GM18526 (cell line): Measurements from ENCODE around the gene MACROD2.

Experiments used
- POLR2A ChIP-seq: IDR thresholded peaks from 3 replicates; pipeline ENCODE4 v1.6.1; 2011; ENCODE audit not compliant: insufficient read length; ENCODE audit errors: extremely low read depth

MACROD2 gene

DNA sequence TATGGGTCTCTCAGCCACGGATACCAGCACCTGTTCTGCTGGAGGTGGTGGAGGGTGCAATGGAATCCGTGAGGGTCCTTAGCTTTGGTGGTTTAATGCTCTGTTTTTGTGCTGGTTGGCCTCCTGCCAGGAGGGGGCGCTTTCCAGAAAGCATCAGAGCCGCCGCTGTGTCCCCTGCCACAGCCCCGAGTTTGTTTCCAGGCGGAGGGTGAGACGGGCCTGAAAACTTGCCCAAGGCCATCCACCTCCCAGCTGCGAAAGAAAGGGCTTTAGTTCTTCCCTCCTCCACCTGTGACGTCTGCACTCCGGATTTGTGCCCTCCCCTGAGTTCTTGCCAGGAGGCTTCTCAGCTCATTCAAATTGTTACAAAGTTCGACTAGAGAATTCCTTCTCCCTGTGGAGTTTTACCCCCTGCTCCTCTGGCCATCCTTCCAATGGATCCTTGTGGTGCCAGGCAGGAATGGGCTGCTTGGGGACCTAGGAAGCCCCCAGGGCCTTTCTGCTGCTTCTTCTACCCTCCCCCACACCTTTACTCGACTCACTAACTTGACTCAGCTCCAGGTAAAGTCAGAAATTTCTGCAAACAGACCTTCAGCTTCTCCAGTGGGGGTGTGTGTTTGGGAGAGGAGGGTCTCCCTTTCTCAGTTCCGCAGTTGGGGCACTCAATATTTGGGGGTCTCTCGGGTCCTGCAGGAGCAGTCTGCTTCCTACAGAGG lies 1704.3 kb downstream of the MACROD2 start:
- no peak for TF ChIP-seq POLR2A

DNA sequence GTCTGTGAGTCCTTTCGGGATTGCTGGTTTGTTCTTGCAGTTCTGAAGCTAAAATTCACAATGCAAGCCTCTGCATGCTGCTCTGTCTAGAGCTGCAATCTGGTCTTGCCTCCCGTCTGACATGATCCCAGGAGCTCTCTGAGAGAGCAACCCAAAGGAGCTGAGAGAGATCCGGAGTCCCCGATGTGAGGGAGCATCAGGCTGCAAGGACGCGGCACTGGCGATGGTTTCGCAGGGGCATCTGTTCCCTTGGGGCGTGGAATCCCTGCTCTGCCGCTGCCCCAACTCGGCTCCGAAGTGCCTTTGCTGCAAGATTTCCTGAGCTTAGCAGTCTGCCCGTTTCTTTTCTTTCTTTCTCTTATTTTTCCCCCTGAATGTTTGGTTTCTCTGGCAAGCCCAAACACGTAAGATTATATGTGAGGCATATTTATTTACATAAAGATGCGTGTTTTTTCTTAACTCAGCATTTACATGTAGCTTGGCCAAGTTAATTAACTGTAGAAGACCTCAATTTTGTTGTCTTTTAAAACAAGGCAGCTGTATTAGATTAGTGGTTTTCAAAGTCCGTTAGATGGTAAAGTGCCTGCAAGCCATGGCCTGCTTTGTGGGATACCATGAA lies 1704.9 kb downstream of the MACROD2 start:
- no peak for TF ChIP-seq POLR2A

DNA sequence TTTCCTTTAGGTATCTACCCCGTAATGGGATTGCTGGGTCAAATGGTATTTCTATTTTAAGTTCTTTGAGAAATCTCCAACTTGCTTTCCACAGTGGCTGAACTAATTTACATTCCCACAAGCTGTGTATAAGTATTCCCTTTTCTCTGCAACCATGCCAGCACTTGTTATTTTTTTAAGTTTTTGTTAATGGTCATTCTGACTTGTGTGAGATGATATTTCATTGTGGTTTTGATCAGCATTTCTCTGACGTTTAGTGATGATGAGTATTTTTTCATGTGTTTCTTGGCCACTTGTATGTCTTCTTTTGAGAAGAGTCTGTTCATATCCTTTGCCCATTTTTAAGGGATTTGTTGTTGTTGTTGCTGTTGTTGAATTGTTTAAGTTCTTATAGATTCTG lies 1706.8 kb downstream of the MACROD2 start:
- TF ChIP-seq POLR2A: no peak

GRCh38 chr20:15703171-15703911 lies 1708.0 kb downstream of the MACROD2 start:
- TF ChIP-seq POLR2A: no peak

GRCh38 chr20:15705975-15706374 lies 1710.7 kb downstream of the MACROD2 start:
- TF ChIP-seq POLR2A: no peak

DNA sequence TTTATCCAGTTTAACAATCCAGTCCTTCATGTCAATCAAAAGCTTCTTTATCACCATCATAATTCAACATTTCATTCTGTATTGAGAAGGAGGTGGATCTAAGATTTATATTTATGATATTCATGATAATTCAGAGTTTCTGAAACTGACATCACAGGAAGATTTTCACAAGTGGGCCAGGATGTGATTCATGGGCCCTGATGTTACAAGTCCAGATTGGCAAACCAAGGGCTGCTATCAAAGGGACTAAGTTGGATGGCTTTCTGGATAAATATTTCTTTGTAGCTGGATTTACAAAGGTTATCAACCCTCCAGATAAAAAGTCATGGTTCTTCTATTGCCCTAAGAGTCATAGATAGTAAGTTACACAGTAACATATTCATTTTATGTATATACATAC lies 1711.4 kb downstream of the MACROD2 start:
- TF ChIP-seq POLR2A: no peak

- no peak for TF ChIP-seq POLR2A
Observed at GRCh38 chr20:15708984-15709598, 1713.8 kb downstream of the MACROD2 start.

GRCh38 chr20:15710636-15711035 lies 1715.3 kb downstream of the MACROD2 start:
- no peak for TF ChIP-seq POLR2A

DNA sequence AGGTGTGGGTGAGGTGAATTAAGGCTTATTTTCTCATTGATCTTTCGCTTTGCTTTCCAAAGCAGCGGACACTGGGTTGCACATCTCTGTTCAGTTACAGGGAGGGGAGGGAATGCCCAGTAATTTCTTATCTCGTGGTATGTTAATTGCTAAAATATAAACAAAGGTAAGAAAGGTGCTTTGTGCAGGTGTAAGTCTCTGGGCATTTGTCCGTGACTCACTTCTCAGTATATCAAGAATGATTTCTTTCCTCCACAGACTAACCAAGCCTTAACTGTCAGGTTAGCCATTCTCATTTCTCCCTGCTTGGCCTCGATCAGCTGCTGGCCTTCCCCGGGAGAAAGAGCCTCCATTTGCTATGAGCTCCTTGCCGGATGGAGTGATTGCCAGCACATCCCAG lies 1715.9 kb downstream of the MACROD2 start:
- TF ChIP-seq POLR2A: no peak

DNA sequence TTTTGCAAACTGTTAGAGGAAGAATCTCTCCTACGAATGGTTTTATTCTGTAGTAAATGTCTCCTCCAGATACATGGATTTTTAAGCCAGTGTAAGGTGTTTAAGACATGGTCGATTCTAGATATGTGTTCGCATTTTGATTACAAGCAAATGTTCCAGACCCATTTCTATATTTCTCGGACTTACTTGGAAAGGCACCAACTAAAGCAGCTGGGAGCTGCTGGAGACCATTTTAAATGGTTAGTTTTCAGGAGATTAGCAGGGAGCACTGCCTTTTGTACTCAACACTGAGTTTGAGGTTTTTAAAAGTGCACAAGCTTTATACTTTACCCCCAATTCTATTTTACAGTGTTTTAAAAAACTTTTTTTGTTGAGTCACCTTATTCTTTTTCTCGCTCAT lies 1720.9 kb downstream of the MACROD2 start:
- no peak for TF ChIP-seq POLR2A

DNA sequence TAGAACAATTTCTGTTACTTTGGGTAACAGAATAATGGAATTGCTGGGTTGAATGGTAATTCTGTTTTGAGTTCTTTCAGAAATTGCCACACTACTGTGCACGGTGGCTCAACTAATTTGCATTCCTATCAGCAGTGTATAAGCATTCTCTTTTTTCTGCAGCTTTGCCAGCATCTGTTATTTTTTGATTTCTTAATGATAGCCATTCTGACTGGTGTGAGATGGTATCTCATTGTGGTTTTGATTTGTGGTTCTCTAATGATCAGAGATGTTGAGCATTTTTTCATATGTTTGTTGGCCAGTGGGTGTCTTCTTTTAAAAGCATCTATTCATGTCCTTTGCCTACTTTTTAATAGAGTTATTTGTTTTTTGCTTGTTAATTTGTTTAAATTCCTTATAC lies 1731.1 kb downstream of the MACROD2 start:
- TF ChIP-seq POLR2A: no peak

- no peak for TF ChIP-seq POLR2A
Observed at GRCh38 chr20:15734052-15734451, 1738.7 kb downstream of the MACROD2 start.

DNA sequence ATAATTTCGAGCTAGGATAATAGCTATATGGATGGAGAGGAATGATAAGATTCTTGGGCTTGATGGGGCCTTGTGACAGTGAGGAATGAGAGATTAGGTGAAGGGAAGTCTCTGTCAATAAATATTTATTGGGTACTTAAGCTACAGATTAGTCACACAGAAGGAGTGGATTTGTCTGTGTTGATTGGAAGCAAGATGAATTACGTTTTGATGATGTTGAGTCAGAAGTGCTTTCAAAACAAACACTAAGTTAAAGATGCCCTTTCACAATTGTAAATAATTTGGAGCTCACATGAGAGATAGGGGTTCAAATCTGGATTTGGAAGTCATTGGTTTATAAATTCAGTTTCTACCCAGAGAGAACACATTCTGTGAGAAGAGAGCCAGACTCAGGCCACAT lies 1743.7 kb downstream of the MACROD2 start:
- TF ChIP-seq POLR2A: no peak

DNA sequence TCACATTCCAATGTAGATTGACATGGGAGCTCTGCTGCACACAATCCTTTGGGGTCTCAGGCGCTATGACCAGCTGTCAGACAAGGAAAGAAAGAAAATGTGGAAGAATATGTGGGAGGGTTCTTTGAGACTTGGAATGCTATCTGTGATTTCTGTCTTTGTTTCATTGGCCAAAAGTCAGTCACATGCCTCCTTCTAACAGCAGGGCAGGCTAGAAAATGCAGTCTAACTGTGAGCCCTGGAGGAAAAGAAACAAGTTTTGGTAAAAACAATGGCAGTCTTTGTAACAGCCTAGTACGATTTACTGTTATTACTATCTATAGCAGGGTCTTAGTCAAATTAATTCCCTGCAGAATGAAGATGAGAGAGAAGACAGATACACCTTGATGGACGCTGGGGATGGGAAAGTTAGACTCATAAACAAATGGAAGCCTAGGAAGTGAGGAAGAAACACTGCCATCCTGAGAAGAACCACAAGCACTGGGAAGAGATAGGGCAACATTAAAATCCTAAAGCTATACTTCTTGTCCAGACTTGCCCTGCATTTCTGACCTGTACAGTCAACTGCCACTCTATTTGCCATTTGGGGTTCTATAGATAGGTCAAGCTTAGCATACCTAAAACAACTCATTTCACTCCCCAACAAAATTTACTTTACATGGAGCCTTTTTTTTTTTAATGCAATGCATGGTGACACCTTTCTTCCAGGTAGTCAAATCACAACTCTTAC lies 1744.9 kb downstream of the MACROD2 start:
- no peak for TF ChIP-seq POLR2A

DNA sequence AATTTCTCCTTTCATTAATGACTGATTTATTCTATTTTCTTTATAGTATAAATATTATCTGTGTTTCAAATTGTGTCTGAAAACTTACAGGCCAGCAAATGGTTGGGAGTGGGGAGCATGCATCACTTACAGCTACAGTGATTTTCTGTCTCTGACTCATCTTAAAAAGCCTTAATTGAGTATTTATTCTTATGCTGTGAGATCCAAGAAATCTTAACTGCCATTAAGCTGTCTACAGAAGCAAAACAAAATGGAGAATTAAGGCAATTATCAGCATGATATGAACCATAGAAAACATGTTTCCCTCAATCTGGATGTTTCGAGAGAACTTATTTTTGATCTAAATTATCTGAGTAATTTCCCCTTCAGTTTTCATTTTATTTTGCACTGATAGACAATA lies 1746.8 kb downstream of the MACROD2 start:
- no peak for TF ChIP-seq POLR2A
